Measurements from ENCODE around the gene PACSIN2. TPM values are rescaled to one million over a fixed set of nuclear protein-coding genes. Genes with fewer than 3 reads are reported as not detected.
A peak's percentile ranks its signal among the peaks of the same experiment; 100 is the strongest.

Gene PACSIN2
- total and polyA plus RNA-seq, 8 donors: 24.9 to 154 (median 71.6) TPM

DNA sequence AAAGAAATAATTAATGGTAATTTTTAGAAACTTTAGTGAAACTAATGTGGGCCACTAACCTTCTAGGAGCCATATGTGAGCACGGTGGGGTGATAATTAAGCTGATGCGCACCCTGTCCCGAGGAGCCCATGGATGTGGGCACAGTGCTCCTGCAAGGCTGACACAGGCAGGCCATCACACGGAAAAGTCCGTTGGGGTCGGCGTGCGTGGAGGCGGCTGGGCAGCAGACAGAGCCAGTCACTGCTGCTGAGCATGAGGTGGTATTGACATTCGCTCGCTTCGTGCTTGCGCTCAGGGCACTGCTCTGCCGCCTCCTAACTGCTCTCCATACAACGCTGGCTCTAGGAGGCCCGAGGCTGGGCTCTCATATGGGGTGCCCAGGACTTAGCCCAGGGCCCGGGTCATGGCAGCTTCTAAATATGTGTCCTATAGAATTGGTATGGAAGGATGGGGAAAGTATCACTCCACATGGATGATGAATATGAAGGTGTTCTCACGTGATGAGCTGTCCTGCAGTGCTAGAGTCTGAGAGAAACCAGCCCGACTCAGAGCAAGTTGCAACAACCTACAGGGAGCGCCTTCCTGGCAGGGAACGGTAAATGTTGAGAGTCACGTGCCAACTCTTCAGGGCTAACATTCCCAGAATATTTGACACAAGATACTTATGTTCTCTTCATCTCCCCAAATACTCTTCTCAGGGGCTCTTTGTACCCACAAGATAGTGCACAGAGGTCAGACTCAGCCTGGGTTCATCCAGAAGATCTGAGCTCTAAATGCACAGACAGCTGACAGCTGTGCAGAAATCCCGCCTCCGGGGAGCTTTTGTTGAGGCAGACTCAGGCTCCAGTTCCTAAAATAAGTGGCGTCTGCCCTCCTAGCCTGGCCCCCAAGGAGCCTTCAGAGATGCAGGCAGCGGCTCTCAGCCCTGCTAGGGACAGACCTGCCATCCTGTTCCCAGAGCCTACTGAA, 107.3 kb downstream of the PACSIN2 start:
- H3K4me3 ChIP-seq: no peak overlapping the region
- peaks cover 48 to 84% (median 69%) of the 10 kb centered on the region in 4 donors for H3K4me1 ChIP-seq
- DNase-seq: no peak
- H3K36me3 ChIP-seq: peaks cover 4 to 43% (median 22%) of the 10 kb centered on the region in 4 donors
- no peaks in the 10 kb centered on the region for H3K27me3 ChIP-seq
- no peak for TF ChIP-seq POLR2AphosphoS5 (IDR thresholded peaks at IDR 0.05)
- TF ChIP-seq EP300 (IDR thresholded peaks at IDR 0.05): no peak
- no peak for TF ChIP-seq CTCF (IDR thresholded peaks at IDR 0.05)
- TF ChIP-seq POLR2A (IDR thresholded peaks at IDR 0.05): no peak
- peak overlapping the region in 4 of 5 donors; percentile 53 to 73 (median 70) for H3K27ac ChIP-seq
- no peaks in the 10 kb centered on the region for H3K9me3 ChIP-seq
- intact Hi-C loops (cut with DNase I; ENCODE audit: low total_unique reads): no loop called here
- 81 to 89% (median 84%) methylated on average over 26 of the region's 26 CpGs for WGBS, 5 donors

GRCh38 chr22:42906605-42907348, 108.2 kb downstream of the PACSIN2 start:
- peaks cover 4 to 48% (median 23%) of the 10 kb centered on the region in 4 donors for H3K36me3 ChIP-seq
- intact Hi-C loops (cut with DNase I; ENCODE audit: low total_unique reads): no loop called here
- no peaks in the 10 kb centered on the region for H3K9me3 ChIP-seq
- H3K27ac ChIP-seq: peak overlapping the region; percentile 33 to 73 (median 69)
- no peak overlapping the region for H3K4me3 ChIP-seq
- H3K27me3 ChIP-seq: no peaks in the 10 kb centered on the region
- no peak for TF ChIP-seq CTCF (IDR thresholded peaks at IDR 0.05)
- TF ChIP-seq POLR2A (IDR thresholded peaks at IDR 0.05): no peak
- no peak for TF ChIP-seq EP300 (IDR thresholded peaks at IDR 0.05)
- no peak for TF ChIP-seq POLR2AphosphoS5 (IDR thresholded peaks at IDR 0.05)
- DNase-seq: peak in 1 of 2 donors; percentile 53
- H3K4me1 ChIP-seq: peaks cover 38 to 84% (median 66%) of the 10 kb centered on the region in 4 donors
- WGBS, 5 donors: 57 to 80% (median 71%) methylated on average over 6 of the region's 6 CpGs

DNA sequence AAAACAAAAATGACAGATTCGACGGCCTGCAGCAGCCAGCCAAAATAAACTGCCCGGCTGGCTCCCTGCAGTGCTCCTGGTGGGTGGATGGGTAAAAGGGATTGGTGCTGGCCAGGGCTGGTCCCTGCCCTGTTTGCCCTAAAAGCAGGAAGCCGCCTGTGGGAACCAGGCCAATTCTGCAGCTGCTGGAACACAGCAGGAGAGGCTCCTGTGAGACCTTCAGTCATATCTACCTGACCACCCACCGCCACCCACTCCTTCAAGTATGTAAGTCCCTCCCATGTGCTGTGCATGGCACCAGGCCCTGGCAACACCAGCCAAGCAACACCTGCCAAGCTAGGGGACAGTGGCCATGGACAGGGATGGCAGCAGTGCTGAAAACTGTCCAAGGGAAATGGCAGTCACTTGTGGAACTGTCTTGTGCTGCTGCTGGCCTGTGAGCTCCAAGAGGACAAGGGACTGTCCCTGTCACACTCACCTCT, 109.2 kb downstream of the PACSIN2 start:
- peaks cover 35 to 89% (median 65%) of the 10 kb centered on the region in 4 donors for H3K4me1 ChIP-seq
- TF ChIP-seq EP300 (IDR thresholded peaks at IDR 0.05) (no peak), CTCF (IDR thresholded peaks at IDR 0.05) (no peak), POLR2A (IDR thresholded peaks at IDR 0.05) (no peak), POLR2AphosphoS5 (IDR thresholded peaks at IDR 0.05) (peak in 1 of 3 donors; percentile 10)
- intact Hi-C loops (cut with DNase I; ENCODE audit: low total_unique reads): no loop called here
- no peaks in the 10 kb centered on the region for H3K27me3 ChIP-seq
- no peak overlapping the region for H3K4me3 ChIP-seq
- WGBS, 5 donors: 26 to 47% (median 34%) methylated on average over 4 to 5 of the region's 5 CpGs
- peak; percentile 65 to 87 for DNase-seq
- H3K27ac ChIP-seq: peak overlapping the region; percentile 33 to 73 (median 69)
- H3K36me3 ChIP-seq: peaks cover 4 to 49% (median 29%) of the 10 kb centered on the region in 4 donors
- no peaks in the 10 kb centered on the region for H3K9me3 ChIP-seq

DNA sequence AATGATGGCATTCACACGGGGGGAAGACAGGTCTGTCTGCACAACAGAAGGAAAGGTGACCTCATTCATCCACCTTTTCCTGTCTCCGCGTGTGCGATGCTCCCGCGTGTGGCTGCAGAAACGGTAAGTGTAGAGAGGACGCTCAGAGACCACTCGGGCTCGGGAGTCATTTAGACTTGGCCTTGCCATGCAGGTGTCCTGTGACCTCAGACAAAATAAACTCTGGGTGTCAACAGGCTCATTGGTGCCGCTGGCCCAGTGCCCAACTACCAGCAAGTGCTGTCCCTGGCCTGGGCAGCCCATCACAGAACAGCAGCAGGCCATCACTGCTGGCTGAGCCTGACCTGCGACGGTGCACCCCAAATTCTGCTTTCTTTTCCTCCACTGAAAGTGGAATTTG, 109.7 kb downstream of the PACSIN2 start:
- DNase-seq: peak in 1 of 2 donors; percentile 51
- WGBS, 5 donors: 55 to 69% (median 59%) methylated on average over 10 to 13 of the region's 13 CpGs

More for the DNA sequence above, 109.7 kb downstream of the PACSIN2 start:
- TF ChIP-seq EP300 (IDR thresholded peaks at IDR 0.05): no peak
- TF ChIP-seq CTCF (IDR thresholded peaks at IDR 0.05): no peak
- no peak for TF ChIP-seq POLR2AphosphoS5 (IDR thresholded peaks at IDR 0.05)
- no peak for TF ChIP-seq POLR2A (IDR thresholded peaks at IDR 0.05)
- H3K4me3 ChIP-seq: no peak overlapping the region
- peaks cover 3 to 49% (median 24%) of the 10 kb centered on the region in 4 donors for H3K36me3 ChIP-seq
- no peaks in the 10 kb centered on the region for H3K27me3 ChIP-seq
- H3K27ac ChIP-seq: peak overlapping the region; percentile 33 to 73 (median 69)
- no peaks in the 10 kb centered on the region for H3K9me3 ChIP-seq
- intact Hi-C loops (cut with DNase I; ENCODE audit: low total_unique reads): no loop called here
- peaks cover 35 to 84% (median 65%) of the 10 kb centered on the region in 4 donors for H3K4me1 ChIP-seq
